WTC11 (cell line): Measurements from ENCODE around the gene SAMD4A. TPM values are rescaled to one million over a fixed set of nuclear protein-coding genes. Genes with fewer than 3 reads are reported as not detected.

ENCODE experiments used
- ATAC-seq: fragments of 200-7000 bp; cut with Tn5 transposase; 2 replicates; pipeline ENCODE4 v1.10.0; 2021; ENCODE audit warnings: mild to moderate bottlenecking, moderate library complexity
- CTCF ChIA-PET: fragments of 300-600 bp; sonication (Branson Sonifier 250); formaldehyde crosslinking; loops from one replicate; lab custom pipeline; 2021; ENCODE audit warnings: antibody characterized with exemption; lab: Charles Lee
- POLR2A ChIA-PET: fragments of 350-600 bp; sonication (Branson Sonifier 250); formaldehyde crosslinking; loops from one replicate; lab custom pipeline; 2021; ENCODE audit warnings: antibody characterized with exemption; lab: Charles Lee
- DNase-seq: peaks from one replicate; pipeline ENCODE4 v3.0.0; 2021; ENCODE audit warnings: low spot score
- H3K27ac Mint-ChIP-seq: 2 replicates; pipeline ENCODE4 v1.8.0; 2021; ENCODE audit warnings: mixed read lengths
- H3K27me3 Mint-ChIP-seq: 2 replicates; pipeline ENCODE4 v1.8.0; 2021; ENCODE audit warnings: low read depth, mild to moderate bottlenecking, moderate library complexity, mixed read lengths
- H3K36me3 Mint-ChIP-seq: 2 replicates; pipeline ENCODE4 v1.8.0; 2021; ENCODE audit warnings: mixed read lengths
- H3K4me1 Mint-ChIP-seq: 2 replicates; pipeline ENCODE4 v1.8.0; 2022; ENCODE audit warnings: mixed read lengths
- H3K4me3 Mint-ChIP-seq: 2 replicates; pipeline ENCODE4 v1.8.0; 2021; ENCODE audit warnings: mild to moderate bottlenecking, moderate library complexity, mixed read lengths
- H3K9me3 Mint-ChIP-seq: 2 replicates; pipeline ENCODE4 v1.8.0; 2021; ENCODE audit warnings: mixed read lengths
- ESRRA ChIP-seq: sonication (generic); formaldehyde crosslinking; IDR thresholded peaks from 2 replicates; pipeline ENCODE4 v1.8.1; 2022; ENCODE audit warnings: mild to moderate bottlenecking, missing genetic modification reagents, borderline replicate concordance
- ETV6 ChIP-seq: sonication (generic); formaldehyde crosslinking; IDR thresholded peaks from 2 replicates; pipeline ENCODE4 v1.8.1; 2022; ENCODE audit warnings: mild to moderate bottlenecking, missing genetic modification reagents
- GTF2I ChIP-seq: fragments of 250-450 bp; sonication (Bioruptor Pico); conservative IDR thresholded peaks from 2 replicates; pipeline ENCODE4 v1.4.0; 2021; ENCODE audit warnings: mild to moderate bottlenecking
- HMGA2 ChIP-seq: fragments of 250-450 bp; sonication (Bioruptor Pico); IDR thresholded peaks from 2 replicates; pipeline ENCODE4 v1.4.0; 2021; ENCODE audit warnings: mild to moderate bottlenecking, moderate library complexity
- JUN ChIP-seq: sonication (generic); formaldehyde crosslinking; IDR thresholded peaks from 2 replicates; pipeline ENCODE4 v1.8.0; 2023; ENCODE audit warnings: mild to moderate bottlenecking, missing genetic modification reagents
- KAT7 ChIP-seq: sonication (generic); formaldehyde crosslinking; IDR thresholded peaks from 2 replicates; pipeline ENCODE4 v1.8.1; 2023; ENCODE audit warnings: missing genetic modification reagents, mild to moderate bottlenecking, borderline replicate concordance
- MXD4 ChIP-seq: fragments of 250-450 bp; sonication (Bioruptor Pico); IDR thresholded peaks from 2 replicates; pipeline ENCODE4 v1.8.0; 2021; ENCODE audit warnings: mild to moderate bottlenecking, moderate library complexity, borderline replicate concordance
- ZNF138 ChIP-seq: sonication (generic); formaldehyde crosslinking; conservative IDR thresholded peaks from 2 replicates; pipeline ENCODE4 v1.8.1; 2022; ENCODE audit warnings: mild to moderate bottlenecking, moderate library complexity, missing genetic modification reagents
- ZNF671 ChIP-seq: fragments of 250-450 bp; sonication (Bioruptor Pico); IDR thresholded peaks from 2 replicates; pipeline ENCODE4 v1.8.0; 2021; ENCODE audit warnings: mild to moderate bottlenecking
- total RNA-seq: library from RNA; stranded (reverse); gene quantifications from 3 replicates; pipeline ENCODE4 v1.2.3, GENCODE V29; 2021
- TF ChIP-seq, protein P1 (sequence below): sonication (generic); formaldehyde crosslinking; IDR thresholded peaks from 2 replicates; pipeline ENCODE4 v1.8.1; 2023; ENCODE audit warnings: mild to moderate bottlenecking, missing genetic modification reagents, borderline replicate concordance
- TF ChIP-seq, protein P2 (sequence below): fragments of 250-450 bp; sonication (Bioruptor Pico); IDR thresholded peaks from 2 replicates; pipeline ENCODE4 v1.8.0; 2021; ENCODE audit warnings: mild to moderate bottlenecking
- TF ChIP-seq, protein P3 (sequence below): sonication (generic); formaldehyde crosslinking; conservative IDR thresholded peaks from 2 replicates; pipeline ENCODE4 v1.8.1; 2023; ENCODE audit warnings: mild to moderate bottlenecking, low read depth, missing genetic modification reagents, moderate library complexity
- TF ChIP-seq, protein P4 (sequence below): fragments of 250-450 bp; sonication (Bioruptor Pico); IDR thresholded peaks from 2 replicates; pipeline ENCODE4 v1.9.0; 2021; ENCODE audit warnings: mild to moderate bottlenecking
- TF ChIP-seq, protein P5 (sequence below): sonication (generic); formaldehyde crosslinking; IDR thresholded peaks from 2 replicates; pipeline ENCODE4 v1.8.1; 2022; ENCODE audit warnings: low read depth, missing genetic modification reagents, borderline replicate concordance
- TF ChIP-seq, protein P6 (sequence below): fragments of 250-450 bp; sonication (Bioruptor Pico); IDR thresholded peaks from 2 replicates; pipeline ENCODE4 v1.9.0; 2021; ENCODE audit warnings: moderate library complexity, mild to moderate bottlenecking, inconsistent platforms, borderline replicate concordance

Gene SAMD4A
- total RNA-seq, 1 experiment from 2014 or later, result 6.0 TPM

DNA sequence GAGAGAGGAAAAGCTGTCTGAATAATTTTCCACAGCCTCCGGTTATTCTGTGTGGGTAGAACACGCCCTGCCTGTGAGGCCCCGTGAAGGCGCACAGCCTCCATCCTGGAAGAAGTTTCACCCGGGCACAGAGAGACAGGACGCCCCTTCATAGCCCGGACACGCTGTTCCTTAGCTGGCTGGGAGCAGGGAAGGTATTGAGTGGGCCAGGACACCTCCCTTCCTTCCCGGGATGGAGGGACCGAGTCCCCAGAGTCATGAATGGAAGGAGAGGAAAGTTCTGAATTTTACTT is 200.2 kb downstream of the SAMD4A start:
- no peak for TF ChIP-seq KAT7 (CRISPR knock-in tag)
- no peak for TF ChIP-seq ETV6 (CRISPR knock-in tag)
- TF ChIP-seq, protein P1, sequence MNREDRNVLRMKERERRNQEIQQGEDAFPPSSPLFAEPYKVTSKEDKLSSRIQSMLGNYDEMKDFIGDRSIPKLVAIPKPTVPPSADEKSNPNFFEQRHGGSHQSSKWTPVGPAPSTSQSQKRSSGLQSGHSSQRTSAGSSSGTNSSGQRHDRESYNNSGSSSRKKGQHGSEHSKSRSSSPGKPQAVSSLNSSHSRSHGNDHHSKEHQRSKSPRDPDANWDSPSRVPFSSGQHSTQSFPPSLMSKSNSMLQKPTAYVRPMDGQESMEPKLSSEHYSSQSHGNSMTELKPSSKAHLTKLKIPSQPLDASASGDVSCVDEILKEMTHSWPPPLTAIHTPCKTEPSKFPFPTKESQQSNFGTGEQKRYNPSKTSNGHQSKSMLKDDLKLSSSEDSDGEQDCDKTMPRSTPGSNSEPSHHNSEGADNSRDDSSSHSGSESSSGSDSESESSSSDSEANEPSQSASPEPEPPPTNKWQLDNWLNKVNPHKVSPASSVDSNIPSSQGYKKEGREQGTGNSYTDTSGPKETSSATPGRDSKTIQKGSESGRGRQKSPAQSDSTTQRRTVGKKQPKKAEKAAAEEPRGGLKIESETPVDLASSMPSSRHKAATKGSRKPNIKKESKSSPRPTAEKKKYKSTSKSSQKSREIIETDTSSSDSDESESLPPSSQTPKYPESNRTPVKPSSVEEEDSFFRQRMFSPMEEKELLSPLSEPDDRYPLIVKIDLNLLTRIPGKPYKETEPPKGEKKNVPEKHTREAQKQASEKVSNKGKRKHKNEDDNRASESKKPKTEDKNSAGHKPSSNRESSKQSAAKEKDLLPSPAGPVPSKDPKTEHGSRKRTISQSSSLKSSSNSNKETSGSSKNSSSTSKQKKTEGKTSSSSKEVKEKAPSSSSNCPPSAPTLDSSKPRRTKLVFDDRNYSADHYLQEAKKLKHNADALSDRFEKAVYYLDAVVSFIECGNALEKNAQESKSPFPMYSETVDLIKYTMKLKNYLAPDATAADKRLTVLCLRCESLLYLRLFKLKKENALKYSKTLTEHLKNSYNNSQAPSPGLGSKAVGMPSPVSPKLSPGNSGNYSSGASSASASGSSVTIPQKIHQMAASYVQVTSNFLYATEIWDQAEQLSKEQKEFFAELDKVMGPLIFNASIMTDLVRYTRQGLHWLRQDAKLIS, result no peak
- no peak for TF ChIP-seq MXD4 (CRISPR knock-in tag)
- no peak for TF ChIP-seq JUN (CRISPR knock-in tag)
- TF ChIP-seq ESRRA, result no peak
- no peak for TF ChIP-seq GTF2I
- no peak for TF ChIP-seq ZNF671 (CRISPR knock-in tag)
- TF ChIP-seq, protein P2, sequence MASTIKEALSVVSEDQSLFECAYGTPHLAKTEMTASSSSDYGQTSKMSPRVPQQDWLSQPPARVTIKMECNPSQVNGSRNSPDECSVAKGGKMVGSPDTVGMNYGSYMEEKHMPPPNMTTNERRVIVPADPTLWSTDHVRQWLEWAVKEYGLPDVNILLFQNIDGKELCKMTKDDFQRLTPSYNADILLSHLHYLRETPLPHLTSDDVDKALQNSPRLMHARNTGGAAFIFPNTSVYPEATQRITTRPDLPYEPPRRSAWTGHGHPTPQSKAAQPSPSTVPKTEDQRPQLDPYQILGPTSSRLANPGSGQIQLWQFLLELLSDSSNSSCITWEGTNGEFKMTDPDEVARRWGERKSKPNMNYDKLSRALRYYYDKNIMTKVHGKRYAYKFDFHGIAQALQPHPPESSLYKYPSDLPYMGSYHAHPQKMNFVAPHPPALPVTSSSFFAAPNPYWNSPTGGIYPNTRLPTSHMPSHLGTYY (CRISPR knock-in tag), result no peak
- TF ChIP-seq, protein P3, sequence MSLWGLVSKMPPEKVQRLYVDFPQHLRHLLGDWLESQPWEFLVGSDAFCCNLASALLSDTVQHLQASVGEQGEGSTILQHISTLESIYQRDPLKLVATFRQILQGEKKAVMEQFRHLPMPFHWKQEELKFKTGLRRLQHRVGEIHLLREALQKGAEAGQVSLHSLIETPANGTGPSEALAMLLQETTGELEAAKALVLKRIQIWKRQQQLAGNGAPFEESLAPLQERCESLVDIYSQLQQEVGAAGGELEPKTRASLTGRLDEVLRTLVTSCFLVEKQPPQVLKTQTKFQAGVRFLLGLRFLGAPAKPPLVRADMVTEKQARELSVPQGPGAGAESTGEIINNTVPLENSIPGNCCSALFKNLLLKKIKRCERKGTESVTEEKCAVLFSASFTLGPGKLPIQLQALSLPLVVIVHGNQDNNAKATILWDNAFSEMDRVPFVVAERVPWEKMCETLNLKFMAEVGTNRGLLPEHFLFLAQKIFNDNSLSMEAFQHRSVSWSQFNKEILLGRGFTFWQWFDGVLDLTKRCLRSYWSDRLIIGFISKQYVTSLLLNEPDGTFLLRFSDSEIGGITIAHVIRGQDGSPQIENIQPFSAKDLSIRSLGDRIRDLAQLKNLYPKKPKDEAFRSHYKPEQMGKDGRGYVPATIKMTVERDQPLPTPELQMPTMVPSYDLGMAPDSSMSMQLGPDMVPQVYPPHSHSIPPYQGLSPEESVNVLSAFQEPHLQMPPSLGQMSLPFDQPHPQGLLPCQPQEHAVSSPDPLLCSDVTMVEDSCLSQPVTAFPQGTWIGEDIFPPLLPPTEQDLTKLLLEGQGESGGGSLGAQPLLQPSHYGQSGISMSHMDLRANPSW (CRISPR knock-in tag), result no peak
- TF ChIP-seq, protein P4, sequence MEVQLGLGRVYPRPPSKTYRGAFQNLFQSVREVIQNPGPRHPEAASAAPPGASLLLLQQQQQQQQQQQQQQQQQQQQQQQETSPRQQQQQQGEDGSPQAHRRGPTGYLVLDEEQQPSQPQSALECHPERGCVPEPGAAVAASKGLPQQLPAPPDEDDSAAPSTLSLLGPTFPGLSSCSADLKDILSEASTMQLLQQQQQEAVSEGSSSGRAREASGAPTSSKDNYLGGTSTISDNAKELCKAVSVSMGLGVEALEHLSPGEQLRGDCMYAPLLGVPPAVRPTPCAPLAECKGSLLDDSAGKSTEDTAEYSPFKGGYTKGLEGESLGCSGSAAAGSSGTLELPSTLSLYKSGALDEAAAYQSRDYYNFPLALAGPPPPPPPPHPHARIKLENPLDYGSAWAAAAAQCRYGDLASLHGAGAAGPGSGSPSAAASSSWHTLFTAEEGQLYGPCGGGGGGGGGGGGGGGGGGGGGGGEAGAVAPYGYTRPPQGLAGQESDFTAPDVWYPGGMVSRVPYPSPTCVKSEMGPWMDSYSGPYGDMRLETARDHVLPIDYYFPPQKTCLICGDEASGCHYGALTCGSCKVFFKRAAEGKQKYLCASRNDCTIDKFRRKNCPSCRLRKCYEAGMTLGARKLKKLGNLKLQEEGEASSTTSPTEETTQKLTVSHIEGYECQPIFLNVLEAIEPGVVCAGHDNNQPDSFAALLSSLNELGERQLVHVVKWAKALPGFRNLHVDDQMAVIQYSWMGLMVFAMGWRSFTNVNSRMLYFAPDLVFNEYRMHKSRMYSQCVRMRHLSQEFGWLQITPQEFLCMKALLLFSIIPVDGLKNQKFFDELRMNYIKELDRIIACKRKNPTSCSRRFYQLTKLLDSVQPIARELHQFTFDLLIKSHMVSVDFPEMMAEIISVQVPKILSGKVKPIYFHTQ, result no peak
- no peak for TF ChIP-seq ZNF138
- TF ChIP-seq, protein P5, sequence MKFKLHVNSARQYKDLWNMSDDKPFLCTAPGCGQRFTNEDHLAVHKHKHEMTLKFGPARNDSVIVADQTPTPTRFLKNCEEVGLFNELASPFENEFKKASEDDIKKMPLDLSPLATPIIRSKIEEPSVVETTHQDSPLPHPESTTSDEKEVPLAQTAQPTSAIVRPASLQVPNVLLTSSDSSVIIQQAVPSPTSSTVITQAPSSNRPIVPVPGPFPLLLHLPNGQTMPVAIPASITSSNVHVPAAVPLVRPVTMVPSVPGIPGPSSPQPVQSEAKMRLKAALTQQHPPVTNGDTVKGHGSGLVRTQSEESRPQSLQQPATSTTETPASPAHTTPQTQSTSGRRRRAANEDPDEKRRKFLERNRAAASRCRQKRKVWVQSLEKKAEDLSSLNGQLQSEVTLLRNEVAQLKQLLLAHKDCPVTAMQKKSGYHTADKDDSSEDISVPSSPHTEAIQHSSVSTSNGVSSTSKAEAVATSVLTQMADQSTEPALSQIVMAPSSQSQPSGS (CRISPR knock-in tag), result no peak
- no peak for TF ChIP-seq HMGA2 (CRISPR knock-in tag)
- TF ChIP-seq, protein P6, sequence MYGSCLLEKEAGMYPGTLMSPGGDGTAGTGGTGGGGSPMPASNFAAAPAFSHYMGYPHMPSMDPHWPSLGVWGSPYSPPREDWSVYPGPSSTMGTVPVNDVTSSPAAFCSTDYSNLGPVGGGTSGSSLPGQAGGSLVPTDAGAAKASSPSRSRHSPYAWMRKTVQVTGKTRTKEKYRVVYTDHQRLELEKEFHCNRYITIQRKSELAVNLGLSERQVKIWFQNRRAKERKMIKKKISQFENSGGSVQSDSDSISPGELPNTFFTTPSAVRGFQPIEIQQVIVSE (CRISPR knock-in tag), result no peak
- no peak for DNase-seq
- CTCF ChIA-PET, result interaction anchor here (0.6 kb wide), 1 partner anchor 624 kb away, joined by 4 read pairs; no protein-coding TSS in a partner anchor

More for the DNA sequence above, 200.2 kb downstream of the SAMD4A start:
- H3K4me3 Mint-ChIP-seq, result no peak overlapping the region
- H3K27ac Mint-ChIP-seq, result no peak overlapping the region
- H3K4me1 Mint-ChIP-seq, result peaks cover 1% of the 10 kb centered on the region; the same call in 1 of the 2 replicates
- H3K36me3 Mint-ChIP-seq, result no peaks in the 10 kb centered on the region; the same call in 1 of the 2 replicates
- POLR2A ChIA-PET, result no interaction called here
- no peaks in the 10 kb centered on the region for H3K9me3 Mint-ChIP-seq
- H3K27me3 Mint-ChIP-seq, result no peaks in the 10 kb centered on the region
- no peak for ATAC-seq
